ENCODE measurements around the gene AOAH. TPM values are rescaled to one million over a fixed set of nuclear protein-coding genes. Genes with fewer than 3 reads are reported as not detected.

AOAH gene
- total RNA-seq, 4 donors from 2014 or later: 0.68 to 12.0 (median 4.8) TPM

GRCh38 chr7:36546331-36546730, 178.0 kb downstream of the AOAH start:
- no peak overlapping the region for H3K4me3 ChIP-seq
- no peaks in the 10 kb centered on the region for H3K27me3 ChIP-seq
- H3K36me3 ChIP-seq: no peaks in the 10 kb centered on the region
- H3K27ac ChIP-seq: no peak overlapping the region
- peaks cover 0 to 25% (median 0%) of the 10 kb centered on the region in 3 donors for H3K4me1 ChIP-seq
- no peaks in the 10 kb centered on the region for H3K9me3 ChIP-seq
- TF ChIP-seq CTCF (IDR thresholded peaks at IDR 0.05) (no peak), POLR2A (IDR thresholded peaks at IDR 0.05) (no peak)
- WGBS, 2 donors: 32 to 42% methylated on average over 1 of the region's 1 CpG
- intact Hi-C loops (cut with DNase I): no loop called here
- no peak for DNase-seq

- TF ChIP-seq POLR2A (IDR thresholded peaks at IDR 0.05): no peak
- TF ChIP-seq CTCF (IDR thresholded peaks at IDR 0.05): no peak
- no peak overlapping the region for H3K4me3 ChIP-seq
- no peaks in the 10 kb centered on the region for H3K36me3 ChIP-seq
- no peak overlapping the region for H3K27ac ChIP-seq
- no peaks in the 10 kb centered on the region for H3K9me3 ChIP-seq
- 46 to 51% methylated on average over 2 of the region's 2 CpGs for WGBS, 2 donors
- intact Hi-C loops (cut with DNase I): no loop called here
- H3K4me1 ChIP-seq: peaks cover 0 to 25% (median 0%) of the 10 kb centered on the region in 3 donors
- no peaks in the 10 kb centered on the region for H3K27me3 ChIP-seq
- no peak for DNase-seq
Measured at GRCh38 chr7:36545291-36545690, 179.0 kb downstream of the AOAH start.

GRCh38 chr7:36538126-36538525, 186.2 kb downstream of the AOAH start:
- H3K36me3 ChIP-seq: no peaks in the 10 kb centered on the region
- TF ChIP-seq POLR2A (IDR thresholded peaks at IDR 0.05) (no peak), CTCF (IDR thresholded peaks at IDR 0.05) (no peak)
- H3K4me1 ChIP-seq: peaks cover 0 to 5% (median 0%) of the 10 kb centered on the region in 3 donors
- no peaks in the 10 kb centered on the region for H3K9me3 ChIP-seq
- intact Hi-C loops (cut with DNase I): no loop called here
- H3K27me3 ChIP-seq: no peaks in the 10 kb centered on the region
- no peak overlapping the region for H3K4me3 ChIP-seq
- H3K27ac ChIP-seq: no peak overlapping the region
- DNase-seq: no peak
- WGBS, 2 donors: 66 to 71% methylated on average over 6 to 7 of the region's 7 CpGs

- H3K4me1 ChIP-seq: peaks cover 0 to 5% (median 0%) of the 10 kb centered on the region in 3 donors
- no peak overlapping the region for H3K27ac ChIP-seq
- no peaks in the 10 kb centered on the region for H3K36me3 ChIP-seq
- intact Hi-C loops (cut with DNase I): no loop called here
- no peak for DNase-seq
- WGBS, 2 donors: 66 to 73% methylated on average over 5 to 6 of the region's 9 CpGs
- TF ChIP-seq POLR2A (IDR thresholded peaks at IDR 0.05) (no peak), CTCF (IDR thresholded peaks at IDR 0.05) (no peak)
- H3K4me3 ChIP-seq: no peak overlapping the region
- H3K27me3 ChIP-seq: no peaks in the 10 kb centered on the region
- H3K9me3 ChIP-seq: no peaks in the 10 kb centered on the region
Measured at GRCh38 chr7:36535866-36536664, 188.2 kb downstream of the AOAH start.

- DNase-seq: no peak
- no peak overlapping the region for H3K4me3 ChIP-seq
- no peaks in the 10 kb centered on the region for H3K9me3 ChIP-seq
- H3K27ac ChIP-seq: no peak overlapping the region
- TF ChIP-seq CTCF (IDR thresholded peaks at IDR 0.05) (no peak), POLR2A (IDR thresholded peaks at IDR 0.05) (no peak)
- 84 to 100% methylated on average over 3 to 5 of the region's 7 CpGs for WGBS, 2 donors
- H3K4me1 ChIP-seq: peaks cover 0 to 5% (median 0%) of the 10 kb centered on the region in 3 donors
- H3K36me3 ChIP-seq: no peaks in the 10 kb centered on the region
- H3K27me3 ChIP-seq: no peaks in the 10 kb centered on the region
- intact Hi-C loops (cut with DNase I): no loop called here
Measured at GRCh38 chr7:36533717-36534116, 190.6 kb downstream of the AOAH start.

Measured in esophagus squamous epithelium (tissue), 5 donors.